GM21526 (cell line): ENCODE results near the gene CDKN1C.
"Not testable (repeated sequence)": the region's sequence is repeated elsewhere in the genome, so short reads cannot be mapped to it uniquely, and the experiment has no call there.

Experiments
- ATAC-seq: cut with Tn5 transposase; IDR thresholded peaks from one replicate; pipeline ENCODE4 v1.9.1; 2021; ENCODE audit warnings: moderate library complexity; ENCODE audit not compliant: unreplicated experiment, low FRiP score

CDKN1C gene

GRCh38 chr11:2909133-2909902 lies 23.7 kb upstream of the CDKN1C start:
- ATAC-seq: no peak

- ATAC-seq: no peak
Observed at GRCh38 chr11:2908130-2908529, 22.6 kb upstream of the CDKN1C start.

GRCh38 chr11:2905299-2905698 lies 19.7 kb upstream of the CDKN1C start:
- not testable (repeated sequence) for ATAC-seq

GRCh38 chr11:2904153-2905052 lies 18.8 kb upstream of the CDKN1C start:
- ATAC-seq: no peak

- no peak for ATAC-seq
Observed at GRCh38 chr11:2903672-2904011, 18.1 kb upstream of the CDKN1C start.

GRCh38 chr11:2902784-2903671 lies 17.5 kb upstream of the CDKN1C start:
- ATAC-seq: no peak

- ATAC-seq: peak; percentile 94
Observed at GRCh38 chr11:2901854-2902783, 16.5 kb upstream of the CDKN1C start.

- ATAC-seq: no peak
Observed at GRCh38 chr11:2901196-2901796, 15.7 kb upstream of the CDKN1C start.

GRCh38 chr11:2899080-2899783 lies 13.7 kb upstream of the CDKN1C start:
- no peak for ATAC-seq

- no peak for ATAC-seq
Observed at GRCh38 chr11:2898366-2899079, 12.9 kb upstream of the CDKN1C start.

GRCh38 chr11:2897048-2897447 lies 11.5 kb upstream of the CDKN1C start:
- no peak for ATAC-seq

- ATAC-seq: no peak
Observed at GRCh38 chr11:2896047-2896446, 10.5 kb upstream of the CDKN1C start.

- no peak for ATAC-seq
Observed at GRCh38 chr11:2893935-2894334, 8.4 kb upstream of the CDKN1C start.

GRCh38 chr11:2892967-2893528 lies 7.5 kb upstream of the CDKN1C start:
- ATAC-seq: no peak

GRCh38 chr11:2892215-2892966 lies 6.8 kb upstream of the CDKN1C start:
- no peak for ATAC-seq

- ATAC-seq: no peak
Observed at GRCh38 chr11:2891326-2892214, 6.0 kb upstream of the CDKN1C start.
